Measurements from ENCODE around the gene PAX1.

Gene PAX1

DNA sequence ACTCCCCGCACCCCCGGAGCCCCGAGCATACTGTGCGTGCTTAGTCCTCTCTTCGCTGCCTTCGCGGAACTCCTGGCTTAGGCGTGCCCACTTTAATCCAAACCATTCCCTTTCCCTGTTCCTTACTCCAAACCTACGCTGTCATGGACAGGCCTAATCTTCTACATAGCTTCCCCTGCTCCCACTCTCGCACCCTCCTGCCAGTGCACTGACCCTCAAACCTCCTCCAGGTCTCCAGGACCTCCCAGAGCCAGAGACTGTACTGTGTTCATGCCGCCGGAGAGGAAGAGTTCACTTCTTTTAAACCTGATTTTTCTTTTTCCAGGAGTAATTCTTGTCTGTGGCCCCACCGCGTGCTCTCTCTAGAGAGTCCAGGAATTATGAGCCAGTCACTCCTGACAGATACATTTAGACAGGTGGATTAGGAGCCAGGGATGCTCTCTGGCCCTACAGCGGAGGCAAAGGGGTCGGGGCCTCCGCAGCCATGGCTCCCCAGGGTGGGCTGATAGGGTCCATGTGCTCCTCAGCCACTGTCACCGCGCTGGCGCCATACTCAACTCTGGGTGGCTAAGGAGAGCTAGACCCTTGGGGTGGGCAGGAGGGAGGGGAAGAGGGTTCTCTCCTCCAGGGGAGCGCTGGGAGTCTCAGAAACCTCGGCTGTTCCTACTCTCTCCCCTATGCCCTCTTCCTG is 1.6 kb upstream of the PAX1 start:
- no peak for DNase-seq (ENCODE audit: low read depth in 2 of 2)

- DNase-seq (ENCODE audit: low read depth in 2 of 2), result no peak
Observed at GRCh38 chr20:21704408-21705385, 767 bp upstream of the PAX1 start.

- no peak for DNase-seq (ENCODE audit: low read depth in 2 of 2)
Observed at GRCh38 chr20:21706261-21707195, 1.1 kb downstream of the PAX1 start.

DNA sequence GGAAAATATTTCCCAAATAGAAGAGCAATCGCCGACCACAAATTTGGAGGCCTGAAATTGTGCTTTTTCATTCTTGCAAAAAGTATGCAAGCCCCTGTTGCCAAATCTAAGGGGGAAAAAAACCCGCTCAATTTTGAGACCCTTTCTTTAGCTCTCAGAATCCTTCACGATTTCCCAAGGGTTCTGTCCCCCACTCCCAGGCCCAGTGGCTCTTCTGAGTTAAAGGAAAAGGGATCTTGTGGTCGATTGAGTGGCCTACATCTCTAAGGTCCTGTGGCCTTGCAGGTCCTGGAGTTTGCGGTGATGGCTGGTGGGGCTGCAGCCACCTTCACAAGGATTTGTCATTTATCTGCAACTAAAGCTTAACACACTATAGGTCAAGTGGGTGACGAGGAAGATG is 1.8 kb downstream of the PAX1 start:
- no peak for DNase-seq (ENCODE audit: low read depth in 2 of 2)

DNA sequence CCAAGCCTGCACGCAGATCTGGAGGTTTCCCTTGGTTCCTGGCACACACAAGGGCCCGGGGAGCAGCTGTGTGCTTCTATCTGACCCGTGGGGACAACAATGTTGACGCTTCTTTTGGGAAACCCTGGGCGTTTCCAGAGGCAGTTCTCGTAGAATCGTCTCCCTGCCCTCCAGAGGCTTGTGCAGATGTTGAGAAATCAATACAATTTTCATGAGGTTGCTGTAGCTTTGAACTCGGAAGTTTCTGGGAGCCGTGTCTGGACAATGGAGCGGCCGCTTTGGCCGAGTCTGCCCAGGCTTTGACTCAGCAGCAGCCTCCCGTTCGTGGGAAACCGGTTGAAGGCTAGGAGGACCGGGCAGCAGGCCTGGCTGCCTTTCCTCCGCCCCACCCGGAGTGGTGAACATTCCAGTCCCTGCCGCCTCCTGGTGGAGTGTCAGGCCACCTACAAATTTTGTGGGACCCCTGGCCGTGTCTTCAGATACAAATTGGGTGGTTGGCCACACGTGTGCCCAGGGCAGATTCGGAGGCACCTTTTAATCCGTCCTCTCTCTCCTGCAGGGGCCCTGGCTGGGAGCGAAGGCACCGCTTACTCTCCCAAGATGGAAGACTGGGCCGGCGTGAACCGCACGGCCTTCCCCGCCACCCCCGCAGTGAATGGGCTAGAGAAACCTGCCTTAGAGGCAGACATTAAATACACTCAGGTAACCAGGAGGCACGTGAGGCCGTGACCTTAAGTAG is 2.7 kb downstream of the PAX1 start:
- DNase-seq (ENCODE audit: low read depth in 2 of 2), result no peak

DNA sequence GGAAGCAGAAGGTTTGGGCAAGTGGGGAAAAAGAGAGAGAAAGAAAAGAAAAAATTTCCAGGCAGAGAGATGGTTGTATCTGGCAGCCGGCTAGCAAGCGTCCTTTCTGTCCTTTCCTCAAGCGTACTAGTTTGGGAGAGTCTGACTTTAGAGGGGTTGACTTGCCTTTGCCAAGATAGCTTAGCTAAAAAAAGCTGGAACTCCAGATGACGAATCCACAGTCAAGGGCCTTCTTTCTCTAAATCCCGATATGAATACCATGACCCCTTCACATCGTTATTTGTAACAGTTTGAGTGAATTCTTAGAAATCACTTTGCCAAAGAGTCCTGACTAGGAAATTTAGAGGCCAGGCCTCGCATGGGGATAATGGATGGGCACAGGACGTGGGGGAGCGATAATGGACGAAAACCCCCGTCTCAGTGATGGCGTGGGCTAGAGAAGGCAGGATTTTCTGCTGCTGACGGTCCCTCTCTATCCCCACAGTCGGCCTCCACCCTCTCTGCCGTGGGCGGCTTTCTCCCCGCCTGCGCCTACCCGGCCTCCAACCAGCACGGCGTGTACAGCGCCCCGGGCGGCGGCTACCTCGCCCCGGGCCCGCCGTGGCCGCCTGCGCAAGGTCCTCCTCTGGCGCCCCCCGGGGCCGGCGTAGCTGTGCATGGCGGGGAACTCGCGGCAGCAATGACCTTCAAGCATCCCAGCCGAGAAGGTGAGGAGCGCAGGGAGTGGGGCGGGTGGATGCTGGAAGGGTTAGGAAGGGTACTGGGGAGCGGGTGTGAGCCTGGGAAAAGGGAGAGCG is 3.5 kb downstream of the PAX1 start:
- DNase-seq (ENCODE audit: low read depth in 2 of 2), result no peak

DNA sequence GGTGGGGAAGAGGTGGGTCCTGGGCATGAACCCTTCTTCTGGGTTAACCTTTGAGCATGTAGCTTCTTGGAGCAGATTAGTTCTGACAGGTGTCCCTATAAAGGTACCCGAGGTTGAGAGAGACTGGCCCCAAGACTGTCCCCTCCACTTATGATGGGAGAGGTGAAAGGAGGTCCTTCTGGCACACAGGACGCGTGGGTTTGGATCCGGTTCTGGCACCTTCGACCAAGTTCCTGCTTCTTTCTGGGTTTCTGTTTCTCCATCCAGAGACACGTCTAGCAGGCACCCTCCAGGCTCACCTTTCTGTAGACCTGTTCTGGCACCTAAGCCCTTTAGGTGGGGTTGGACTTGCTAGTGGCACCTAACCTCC is 4.1 kb downstream of the PAX1 start:
- DNase-seq (ENCODE audit: low read depth in 2 of 2), result no peak

DNA sequence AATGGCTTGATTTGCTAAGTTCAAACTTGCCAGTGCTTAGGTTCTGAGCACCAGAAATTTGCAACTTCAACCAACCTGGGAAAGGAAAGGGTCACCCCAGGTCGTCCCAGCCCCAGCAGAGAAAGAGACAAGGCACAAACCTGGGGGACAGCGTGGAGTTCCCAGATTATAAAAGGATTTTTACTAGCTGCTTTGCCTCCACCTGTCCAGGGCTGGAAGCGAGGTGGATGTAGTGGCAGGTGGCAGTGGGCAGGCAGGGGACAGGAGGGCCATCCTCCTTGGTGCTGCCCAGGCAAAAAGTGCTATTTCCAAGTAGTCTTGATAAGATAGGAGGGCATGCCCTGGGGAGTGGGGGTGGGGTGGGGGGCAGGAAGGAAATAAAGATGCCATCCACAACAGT is 4.9 kb downstream of the PAX1 start:
- DNase-seq (ENCODE audit: low read depth in 2 of 2), result no peak

DNA sequence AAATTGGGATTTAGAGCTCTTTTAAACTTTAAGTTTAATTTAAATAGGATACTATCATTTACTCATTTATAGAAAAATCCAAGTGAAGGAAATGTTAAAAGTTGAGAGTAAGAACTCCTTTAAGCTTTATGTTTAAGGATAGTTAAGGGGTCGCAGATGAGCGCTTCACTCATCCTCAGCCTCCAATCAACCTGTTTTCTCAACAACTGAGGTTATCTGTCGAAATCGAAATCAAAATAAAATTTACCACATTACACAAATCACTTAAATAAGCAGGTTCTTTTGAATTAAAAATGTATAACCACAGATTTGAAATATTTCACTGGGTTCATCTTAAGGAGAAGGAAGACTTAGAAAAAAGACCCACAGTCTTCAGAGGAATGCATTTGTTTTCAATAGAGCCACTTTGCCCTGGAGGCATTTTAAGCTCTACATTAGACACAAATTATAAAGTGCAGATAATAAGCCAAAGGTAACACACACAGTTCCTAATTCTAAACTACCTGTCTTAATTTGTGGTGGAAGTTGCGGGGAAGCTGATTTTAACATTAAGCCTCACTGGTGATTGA is 5.5 kb downstream of the PAX1 start:
- no peak for DNase-seq (ENCODE audit: low read depth in 2 of 2)

DNA sequence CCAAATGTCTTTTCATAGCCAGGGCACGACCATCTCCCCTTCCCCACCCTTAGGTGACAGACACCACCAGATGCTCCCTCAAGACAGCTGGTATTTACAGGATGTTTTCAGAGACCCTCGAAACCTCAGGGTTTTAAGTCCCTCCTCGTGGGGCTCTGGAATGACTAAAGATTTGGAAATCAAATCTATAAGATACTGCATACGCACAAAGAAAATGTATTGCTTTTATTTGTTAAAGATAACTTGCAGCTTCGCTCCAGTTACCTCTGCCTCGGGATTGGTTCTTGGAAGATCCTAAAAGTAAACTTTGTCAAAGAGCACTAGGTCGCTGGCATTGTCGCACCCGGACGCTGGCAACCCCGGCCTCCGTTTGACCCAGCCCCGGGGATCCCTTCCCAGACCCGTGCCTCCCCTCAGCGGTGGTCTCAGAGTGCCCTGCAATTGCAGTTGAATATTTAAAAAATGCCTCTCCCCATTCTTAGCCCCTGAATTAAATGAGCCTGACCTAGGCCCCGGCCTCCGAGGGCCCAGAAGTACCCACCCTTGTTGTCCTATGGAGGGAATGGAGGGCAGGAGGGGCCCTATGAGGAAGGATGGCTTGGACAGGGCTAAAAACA is 7.1 kb downstream of the PAX1 start:
- no peak for DNase-seq (ENCODE audit: low read depth in 2 of 2)

- no peak for DNase-seq (ENCODE audit: low read depth in 2 of 2)
Observed at GRCh38 chr20:21713470-21713869, 8.0 kb downstream of the PAX1 start.

DNA sequence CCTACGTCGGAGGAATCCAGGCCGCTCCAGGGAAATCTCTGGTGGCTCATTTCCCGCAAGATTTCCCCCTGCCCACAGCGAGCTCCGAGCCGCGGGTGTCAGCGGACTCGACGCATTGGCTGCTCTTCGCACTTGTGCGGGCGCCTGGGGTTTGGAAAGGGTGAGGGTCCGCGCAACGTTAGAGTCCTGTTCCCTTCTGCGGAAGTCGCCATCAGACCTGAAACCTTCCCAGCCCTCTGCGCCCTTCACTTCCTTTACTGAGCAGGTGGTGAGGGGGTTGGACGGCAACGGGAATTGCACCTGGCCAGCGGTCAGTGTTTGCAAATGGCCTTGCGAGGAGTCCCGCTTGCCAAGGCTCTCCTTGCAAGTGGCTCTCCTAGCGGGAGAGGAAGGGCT is 8.4 kb downstream of the PAX1 start:
- no peak for DNase-seq (ENCODE audit: low read depth in 2 of 2)

- no peak for DNase-seq (ENCODE audit: low read depth in 2 of 2)
Observed at GRCh38 chr20:21714297-21715192, 9.1 kb downstream of the PAX1 start.

DNA sequence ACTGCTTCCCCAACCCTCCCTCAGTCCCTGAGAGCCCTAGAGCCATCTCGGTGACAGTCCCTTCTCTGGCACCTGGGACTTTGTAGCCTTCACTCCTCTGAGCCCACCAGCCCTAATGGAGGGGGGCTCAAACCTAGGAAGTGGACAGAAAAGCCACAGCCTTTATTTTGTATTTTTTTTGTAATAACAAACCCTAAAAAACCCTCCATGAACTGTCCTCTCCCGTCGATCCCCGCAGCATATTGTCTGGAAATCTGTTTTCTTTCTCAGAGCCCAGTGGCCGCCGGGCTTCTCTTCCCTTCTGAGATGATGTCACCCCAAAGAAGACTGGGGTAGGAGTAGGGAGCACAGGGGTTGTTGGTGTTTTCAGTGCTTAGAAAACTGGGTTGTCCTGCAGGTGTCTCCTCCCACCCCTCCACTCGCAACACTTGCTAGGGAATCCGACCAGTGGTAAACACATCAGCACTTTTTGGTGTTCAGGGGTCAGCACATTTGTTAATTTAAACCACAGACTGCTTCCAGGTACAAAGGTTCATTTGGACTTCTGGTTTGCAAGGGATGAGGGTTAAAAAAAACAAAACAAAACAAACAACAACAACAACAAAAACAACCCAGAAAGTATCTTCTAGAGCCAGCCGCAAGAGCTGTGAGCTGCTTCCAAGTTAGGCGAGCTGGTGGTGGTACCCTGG is 9.9 kb downstream of the PAX1 start:
- no peak for DNase-seq (ENCODE audit: low read depth in 2 of 2)

- DNase-seq (ENCODE audit: low read depth in 2 of 2), result peak in 1 of 2 donors; percentile 12
Observed at GRCh38 chr20:21719592-21720214, 14.2 kb downstream of the PAX1 start.

DNA sequence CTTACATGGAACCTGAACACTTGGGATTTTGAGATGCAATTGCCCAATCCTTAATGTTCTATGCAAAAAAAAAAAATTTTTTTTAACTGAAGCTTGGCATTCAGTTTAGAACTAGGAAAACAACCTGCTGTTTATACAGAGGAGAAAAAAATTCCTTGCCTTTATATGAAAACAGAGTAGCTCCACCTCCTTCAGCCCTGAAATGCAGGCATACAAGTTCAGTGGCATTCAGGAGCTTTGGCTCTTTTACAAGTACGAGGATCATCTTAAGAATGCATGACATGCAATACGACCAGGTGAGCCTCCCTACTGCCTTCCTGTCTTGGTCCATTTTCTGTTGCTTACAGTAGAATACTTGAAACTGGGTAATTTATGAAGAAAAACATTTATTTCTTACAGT is 20.4 kb downstream of the PAX1 start:
- DNase-seq (ENCODE audit: low read depth in 2 of 2), result no peak

DNA sequence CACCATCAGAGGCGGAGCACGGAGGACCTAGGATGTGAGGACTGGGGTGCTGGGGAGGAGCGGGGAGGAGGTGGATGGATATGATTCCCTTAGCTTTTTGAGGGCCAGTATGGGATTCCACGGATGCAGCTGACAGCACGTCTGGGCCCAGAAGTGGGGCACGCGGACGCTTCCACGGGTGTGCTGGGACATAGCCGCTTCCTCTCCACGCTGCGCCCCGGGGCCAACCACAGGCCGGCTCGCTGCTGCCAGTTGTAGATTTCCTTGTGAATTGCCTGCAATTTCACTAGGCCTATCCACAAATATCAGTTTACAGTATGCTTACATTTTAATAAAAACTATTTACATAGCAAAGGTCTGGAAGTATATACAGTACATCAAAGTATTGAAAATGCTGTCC is 23.9 kb downstream of the PAX1 start:
- DNase-seq (ENCODE audit: low read depth in 2 of 2), result no peak

- no peak for DNase-seq (ENCODE audit: low read depth in 2 of 2)
Observed at GRCh38 chr20:21739161-21739560, 33.7 kb downstream of the PAX1 start.

All from stimulated activated CD8-positive, alpha-beta memory T cell treated with anti-CD3 and anti-CD28 coated beads, Interleukin-2, amount 100 ng/mL, for 48 hours (primary cell).